Endothelial cell of umbilical vein (primary cell): Measurements from ENCODE around the gene TPRA1. TPM values are rescaled to one million over a fixed set of nuclear protein-coding genes. Genes with fewer than 3 reads are reported as not detected.

Experiments used
- BruUV-seq: library from RNA; stranded (reverse); fragments of 400-500 nt; replicated peaks from 2 replicates; lab custom pipeline; 2021; lab: Mats Ljungman, UMichigan
- CTCF ChIA-PET: fragments of 300-600, 350-600 bp; sonication (Branson Sonifier 250); formaldehyde crosslinking; loops from one replicate; lab custom pipeline; 2021; ENCODE audit warnings: antibody characterized with exemption, inconsistent platforms; lab: Charles Lee
- POLR2A ChIA-PET: fragments of 300-600, 350-600 bp; sonication (Branson Sonifier 250); formaldehyde crosslinking; loops from one replicate; lab custom pipeline; 2021; ENCODE audit warnings: antibody characterized with exemption, inconsistent platforms; lab: Charles Lee
- DNase-seq: peaks from one replicate; pipeline ENCODE4 v3.0.0-alpha.2; 2011; ENCODE audit warnings: low read depth, low spot score
- FAIRE-seq: peaks from 2 replicates; lab custom pipeline; 2011; peaks lifted over from hg19 to GRCh38; lab: Jason Lieb, UNC
- H2AFZ ChIP-seq: 2 replicates; pipeline ENCODE4 v1.6.0; 2012; ENCODE audit warnings: low read depth, low read length, control low read depth, inconsistent platforms
- H3K27ac ChIP-seq: 2 replicates; pipeline ENCODE4 v1.5.1; 2011; ENCODE audit warnings: low read depth, mild to moderate bottlenecking, control low read depth, low read length, moderate library complexity; ENCODE audit not compliant: insufficient read depth
- H3K27me3 ChIP-seq, 2 experiments: 2 replicates each; pipeline versions ENCODE4 v1.6.0 to v1.6.1; 2011; ENCODE audit warnings: low read length in 2 of 2, mixed read lengths in 1 of 2; ENCODE audit not compliant: control insufficient read depth in 2 of 2, insufficient read depth in 2 of 2
- H3K36me3 ChIP-seq, 2 experiments: 2 replicates in 1 of 2; 3 replicates in 1 of 2; pipeline ENCODE4 v1.5.1; 2011; ENCODE audit warnings: low read length in 2 of 2, mild to moderate bottlenecking in 1 of 2, moderate library complexity in 1 of 2; ENCODE audit not compliant: control insufficient read depth in 2 of 2, insufficient read depth in 2 of 2; ENCODE audit errors: extremely low read depth in 1 of 2
- H3K4me1 ChIP-seq: 3 replicates; pipeline ENCODE4 v1.5.1; 2011; ENCODE audit warnings: mild to moderate bottlenecking, low read length; ENCODE audit not compliant: control insufficient read depth, insufficient read depth; ENCODE audit errors: extremely low read depth
- H3K4me2 ChIP-seq: 2 replicates; pipeline ENCODE4 v1.6.1; 2011; ENCODE audit warnings: low read length, control low read depth, mixed read lengths; ENCODE audit not compliant: insufficient read depth
- H3K4me3 ChIP-seq, 3 experiments: fragments of 200-600 bp in 1 of 3; sonication (generic), shearing (Covaris generic) in 1 of 3; replicated peaks in 1 of 3; 2 replicates each; pipeline ENCODE4 v1.5.1; 2011 to 2016; ENCODE audit warnings: control low read depth in 3 of 3, low read length in 3 of 3, mild to moderate bottlenecking in 2 of 3, inconsistent platforms in 1 of 3, low read depth in 1 of 3, moderate library complexity in 1 of 3; ENCODE audit not compliant: insufficient read depth in 1 of 3
- H3K79me2 ChIP-seq: 2 replicates; pipeline ENCODE4 v1.6.0; 2012; ENCODE audit warnings: low read length, inconsistent platforms; ENCODE audit not compliant: control insufficient read depth, insufficient read depth
- H3K9ac ChIP-seq: replicated peaks from 2 replicates; pipeline ENCODE3; 2011; ENCODE audit warnings: low read length, control low read depth; ENCODE audit not compliant: insufficient read depth; ENCODE audit errors: extremely low read depth
- H3K9me1 ChIP-seq: replicated peaks from 3 replicates; pipeline ENCODE4 v1.6.0; 2011; ENCODE audit warnings: mild to moderate bottlenecking, low read length; ENCODE audit not compliant: control insufficient read depth, insufficient read depth; ENCODE audit errors: extremely low read depth
- H3K9me3 ChIP-seq: replicated peaks from 2 replicates; pipeline ENCODE4 v1.5.1; 2012; ENCODE audit warnings: low read length, inconsistent platforms; ENCODE audit not compliant: control insufficient read depth, insufficient read depth
- H4K20me1 ChIP-seq: replicated peaks from 2 replicates; pipeline ENCODE3; 2011; ENCODE audit warnings: mild to moderate bottlenecking, low read length; ENCODE audit not compliant: control insufficient read depth, insufficient read depth; ENCODE audit errors: extremely low read depth
- CTCF ChIP-seq, 2 donors: IDR thresholded peaks; 1 replicate in 1 of 2; 2 replicates in 1 of 2; pipeline ENCODE4 v1.5.1; 2011; ENCODE audit warnings: low read length in 2 of 2, mild to moderate bottlenecking in 2 of 2, moderate library complexity in 2 of 2, control low read depth in 1 of 2, inconsistent platforms in 1 of 2, low read depth in 1 of 2; ENCODE audit not compliant: insufficient read depth in 1 of 2; ENCODE audit errors: extremely low read depth in 1 of 2
- EZH2 ChIP-seq: IDR thresholded peaks from 2 replicates; pipeline ENCODE4 v1.6.1; 2012; ENCODE audit warnings: borderline replicate concordance, low read depth, mild to moderate bottlenecking, moderate library complexity, low read length, inconsistent platforms; ENCODE audit not compliant: severe bottlenecking
- FOS ChIP-seq: IDR thresholded peaks from 2 replicates; pipeline ENCODE4 v1.6.1; 2011; ENCODE audit warnings: mild to moderate bottlenecking, low read length, moderate library complexity, borderline replicate concordance; ENCODE audit not compliant: insufficient read depth
- GATA2 ChIP-seq: IDR thresholded peaks from 2 replicates; pipeline ENCODE4 v1.7.0; 2011; ENCODE audit warnings: low read depth, mild to moderate bottlenecking, moderate library complexity, mixed read lengths, low read length; ENCODE audit not compliant: insufficient read length, insufficient read depth
- JUN ChIP-seq: IDR thresholded peaks from 2 replicates; pipeline ENCODE4 v1.6.1; 2011; ENCODE audit warnings: borderline replicate concordance, low read depth; ENCODE audit not compliant: insufficient read length, insufficient read depth
- MYC ChIP-seq: IDR thresholded peaks from one replicate; pipeline ENCODE4 v1.6.1; 2011; ENCODE audit warnings: mild to moderate bottlenecking, low read depth, low read length
- POLR2A ChIP-seq: IDR thresholded peaks from 2 replicates; pipeline ENCODE4 v1.6.1; 2012; ENCODE audit warnings: low read depth, mild to moderate bottlenecking, control low read depth, low read length
- POLR2AphosphoS5 ChIP-seq: IDR thresholded peaks from 2 replicates; pipeline ENCODE4 v1.6.1; 2012; ENCODE audit warnings: low read depth, mild to moderate bottlenecking, control low read depth, low read length, moderate library complexity; ENCODE audit not compliant: insufficient read depth
- dilution Hi-C: fragments of 300-500 bp; cut with MboI; formaldehyde crosslinking; loops from one replicate; pipeline ENCODE4 v1.15.0; 2019; ENCODE audit warnings: low sequenced_read_pairs; ENCODE audit not compliant: extremely low pct_ligation_motif_present
- intact Hi-C: fragments of 100-400 bp; cut with micrococcal nuclease; formaldehyde crosslinking; loops from one replicate; pipeline ENCODE4 v1.10.0; 2022
- polyA plus RNA-seq, 4 experiments: library from polyadenylated mRNA; depleted of rRNA in 3 of 4; stranded (reverse) in 3 of 4; unstranded in 1 of 4; fragments of >200 nt; gene quantifications; 2 replicates each; pipeline versions ENCODE4 v1.2.1 to v1.2.3, GENCODE V29; 2011 to 2012; ENCODE audit warnings: missing spikeins in 1 of 4
- total RNA-seq: library from RNA; stranded (reverse); gene quantifications from 2 replicates; pipeline ENCODE4 v1.2.3, GENCODE V29; 2021
- TF ChIP-seq, protein P1 (sequence below): IDR thresholded peaks from 2 replicates; pipeline ENCODE4 v1.6.1; 2011; ENCODE audit not compliant: insufficient read depth, insufficient read length

TPRA1 gene
- total and polyA plus RNA-seq, 2 donors (not counting 3 experiments of a cell fraction or from before 2014, with no cell fraction given) = 34.3 to 58.0 TPM

- H4K20me1 ChIP-seq = no peaks in the 10 kb centered on the region
- no TSS peak for BruUV-seq
- ChIA-PET CTCF (no interaction called here), POLR2A (interaction anchor here (1.1 kb wide), 1 partner anchor 17 kb away, joined by 3 read pairs; no protein-coding TSS in a partner anchor)
- FAIRE-seq (no peak), DNase-seq (no peak)
- peaks cover 0 to 11% of the 10 kb centered on the region in 2 experiments for H3K36me3 ChIP-seq
- no peaks in the 10 kb centered on the region for H3K27me3 ChIP-seq
- H3K27ac ChIP-seq = no peak overlapping the region
- no peak for TF ChIP-seq POLR2A
- TF ChIP-seq CTCF (IDR thresholded peaks at IDR 0.05; ENCODE audit: extremely low read depth in 1 of 2, insufficient read depth in 1 of 2, low read depth in 1 of 2, low read length in 2 of 2) = no peak
- TF ChIP-seq, protein P1, sequence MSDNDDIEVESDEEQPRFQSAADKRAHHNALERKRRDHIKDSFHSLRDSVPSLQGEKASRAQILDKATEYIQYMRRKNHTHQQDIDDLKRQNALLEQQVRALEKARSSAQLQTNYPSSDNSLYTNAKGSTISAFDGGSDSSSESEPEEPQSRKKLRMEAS = no peak
- no peak for TF ChIP-seq JUN
- TF ChIP-seq FOS = no peak
- no peak for TF ChIP-seq GATA2
- TF ChIP-seq EZH2 = no peak
- no peak for TF ChIP-seq MYC
- TF ChIP-seq POLR2AphosphoS5 = no peak
- H3K9me1 ChIP-seq = no peaks in the 10 kb centered on the region
- no peaks in the 10 kb centered on the region for H3K4me1 ChIP-seq
- H3K9me3 ChIP-seq = no peaks in the 10 kb centered on the region
- dilution Hi-C loops (no loop called here), intact Hi-C loops (no loop called here)
- H3K4me3 ChIP-seq = no peak overlapping the region
- peaks cover 17% of the 10 kb centered on the region for H3K79me2 ChIP-seq
- no peak overlapping the region for H3K4me2 ChIP-seq
- H3K9ac ChIP-seq = no peak overlapping the region
- H2AFZ ChIP-seq = no peak overlapping the region
These were observed 10.0 kb downstream of the TPRA1 start for GRCh38 chr3:127580327-127581060.
